Stimulated activated CD4-positive, alpha-beta T cell treated with anti-CD3 and anti-CD28 coated beads, Interleukin-4, amount 100 ng/mL, for 48 hours (primary cell): ENCODE data around the gene DNAJC6.
"Not testable (repeated sequence)": the region's sequence is repeated elsewhere in the genome, so short reads cannot be mapped to it uniquely, and the experiment has no call there.

Experiments used
- DNase-seq, 2 donors: peaks; one replicate each; pipeline ENCODE4 v3.0.0-alpha.2; 2020; ENCODE audit warnings: low read depth in 2 of 2

DNAJC6 gene

GRCh38 chr1:65355031-65355712, 45.8 kb downstream of the DNAJC6 start:
- no peak for DNase-seq

GRCh38 chr1:65357291-65357960, 48.1 kb downstream of the DNAJC6 start:
- no peak for DNase-seq

- no peak for DNase-seq
Observed at GRCh38 chr1:65359888-65360287, 50.5 kb downstream of the DNAJC6 start.

GRCh38 chr1:65360648-65361047, 51.3 kb downstream of the DNAJC6 start:
- DNase-seq = no peak

GRCh38 chr1:65362545-65362944, 53.2 kb downstream of the DNAJC6 start:
- no peak for DNase-seq

GRCh38 chr1:65363484-65363883, 54.1 kb downstream of the DNAJC6 start:
- no peak for DNase-seq

GRCh38 chr1:65368403-65368802, 59.1 kb downstream of the DNAJC6 start:
- DNase-seq = no peak

GRCh38 chr1:65371544-65371943, 62.2 kb downstream of the DNAJC6 start:
- DNase-seq = no peak

- DNase-seq = no peak
Observed at GRCh38 chr1:65372557-65372956, 63.2 kb downstream of the DNAJC6 start.

GRCh38 chr1:65377496-65378246, 68.3 kb downstream of the DNAJC6 start:
- no peak for DNase-seq

GRCh38 chr1:65378247-65378946, 69.1 kb downstream of the DNAJC6 start:
- DNase-seq = no peak

GRCh38 chr1:65384426-65384825, 75.1 kb downstream of the DNAJC6 start:
- DNase-seq = not testable (repeated sequence)

- no peak for DNase-seq
Observed at GRCh38 chr1:65386439-65386838, 77.1 kb downstream of the DNAJC6 start.

- no peak for DNase-seq
Observed at GRCh38 chr1:65387821-65388220, 78.5 kb downstream of the DNAJC6 start.

- no peak for DNase-seq
Observed at GRCh38 chr1:65388908-65389695, 79.8 kb downstream of the DNAJC6 start.

GRCh38 chr1:65392497-65392896, 83.2 kb downstream of the DNAJC6 start:
- DNase-seq = no peak

GRCh38 chr1:65393347-65393746, 84.0 kb downstream of the DNAJC6 start:
- DNase-seq = peak in 1 of 2 donors; percentile 2

- no peak for DNase-seq
Observed at GRCh38 chr1:65393928-65394327, 84.6 kb downstream of the DNAJC6 start.

GRCh38 chr1:65395887-65396612, 86.7 kb downstream of the DNAJC6 start:
- no peak for DNase-seq

- DNase-seq = no peak
Observed at GRCh38 chr1:65398083-65398482, 88.7 kb downstream of the DNAJC6 start.

- no peak for DNase-seq
Observed at GRCh38 chr1:65399003-65399402, 89.7 kb downstream of the DNAJC6 start.
